HEK293 (cell line): Measurements from ENCODE around the gene RPL29.

Experiments
- CTCF ChIA-PET: fragments of 350-600 bp; formaldehyde crosslinking; extraction: SDS; loops from one replicate; lab custom pipeline; 2021; ENCODE audit warnings: antibody characterized with exemption; lab: Yijun Ruan, JAX
- POLR2A ChIA-PET: fragments of 300-600 bp; formaldehyde crosslinking; extraction: SDS; loops from one replicate; lab custom pipeline; 2020; ENCODE audit warnings: antibody characterized with exemption, inconsistent platforms; lab: Yijun Ruan, JAX
- H3K27ac ChIP-seq: fragments of 200-500 bp; sonication (Bioruptor generic); 2 replicates; pipeline ENCODE4 v1.5.1; 2014; ENCODE audit warnings: low read depth, low read length, control low read depth, inconsistent platforms; ENCODE audit errors: extremely low read depth
- H3K36me3 ChIP-seq, 2 experiments: fragments of 200-500 bp in 1 of 2; sonication (Bioruptor generic) in 1 of 2; 1 replicate in 1 of 2; 2 replicates in 1 of 2; pipeline ENCODE4 v1.5.1; 2014 to 2017; ENCODE audit warnings: inconsistent platforms in 2 of 2, low read length in 2 of 2; ENCODE audit not compliant: control insufficient read depth in 2 of 2, insufficient read depth in 1 of 2
- H3K4me1 ChIP-seq: fragments of 200-500 bp; sonication (Bioruptor generic); 2 replicates; pipeline ENCODE4 v1.5.1; 2014; ENCODE audit warnings: mild to moderate bottlenecking, low read length, inconsistent platforms; ENCODE audit not compliant: control insufficient read depth, insufficient read depth
- H3K4me3 ChIP-seq: 2 replicates; pipeline ENCODE4 v1.5.1; 2011; ENCODE audit warnings: low read depth, mild to moderate bottlenecking, control low read depth, low read length, moderate library complexity
- H3K9me3 ChIP-seq: fragments of 200-500 bp; sonication (Bioruptor generic); 2 replicates; pipeline ENCODE4 v1.5.1; 2014; ENCODE audit warnings: low read depth, low read length, inconsistent platforms; ENCODE audit not compliant: control insufficient read depth, insufficient read depth
- KLF1 ChIP-seq: fragments of 450-650 bp; formaldehyde crosslinking; IDR thresholded peaks from 2 replicates; pipeline ENCODE4 v1.5.1; 2016; ENCODE audit warnings: missing biosample characterization, missing genetic modification characterization
- KLF10 ChIP-seq: fragments of 450-650 bp; IDR thresholded peaks from 2 replicates; pipeline ENCODE4 v1.5.1; 2018; ENCODE audit warnings: missing biosample characterization, mild to moderate bottlenecking, missing genetic modification characterization
- MZF1 ChIP-seq: fragments of 450-650 bp; formaldehyde crosslinking; IDR thresholded peaks from 2 replicates; pipeline ENCODE4 v1.5.1; 2017; ENCODE audit warnings: missing biosample characterization, missing genetic modification characterization, borderline replicate concordance
- OVOL3 ChIP-seq: fragments of 450-650 bp; formaldehyde crosslinking; IDR thresholded peaks from 2 replicates; pipeline ENCODE4 v1.5.1; 2016; ENCODE audit warnings: missing biosample characterization, missing genetic modification characterization
- PRDM2 ChIP-seq: fragments of 450-650 bp; formaldehyde crosslinking; IDR thresholded peaks from 2 replicates; pipeline ENCODE4 v1.5.1; 2016; ENCODE audit warnings: missing biosample characterization, missing genetic modification characterization, borderline replicate concordance
- YY2 ChIP-seq: fragments of 450-650 bp; formaldehyde crosslinking; IDR thresholded peaks from 2 replicates; pipeline ENCODE4 v1.5.1; 2016; ENCODE audit warnings: missing biosample characterization, missing genetic modification characterization
- ZBTB26 ChIP-seq: fragments of 450-650 bp; formaldehyde crosslinking; optimal IDR thresholded peaks from 2 replicates; pipeline ENCODE3; 2016; ENCODE audit warnings: missing biosample characterization, mild to moderate bottlenecking, missing genetic modification characterization
- ZFP69B ChIP-seq: fragments of 450-650 bp; formaldehyde crosslinking; IDR thresholded peaks from 2 replicates; pipeline ENCODE4 v1.5.1; 2016; ENCODE audit warnings: missing biosample characterization, missing genetic modification characterization
- ZNF112 ChIP-seq: fragments of 450-650 bp; formaldehyde crosslinking; IDR thresholded peaks from 2 replicates; pipeline ENCODE4 v1.5.0; 2017; ENCODE audit warnings: missing biosample characterization, missing genetic modification characterization
- ZNF121 ChIP-seq: fragments of 450-650 bp; formaldehyde crosslinking; IDR thresholded peaks from 2 replicates; pipeline ENCODE4 v1.5.1; 2016; ENCODE audit warnings: missing biosample characterization, missing genetic modification characterization
- ZNF248 ChIP-seq: fragments of 450-650 bp; formaldehyde crosslinking; IDR thresholded peaks from 2 replicates; pipeline ENCODE4 v1.5.1; 2017; ENCODE audit warnings: missing biosample characterization, missing genetic modification characterization
- ZNF266 ChIP-seq: fragments of 450-650 bp; formaldehyde crosslinking; IDR thresholded peaks from 2 replicates; pipeline ENCODE4 v1.5.1; 2016; ENCODE audit warnings: missing biosample characterization, missing genetic modification characterization, low read depth
- ZNF510 ChIP-seq: fragments of 450-650 bp; formaldehyde crosslinking; IDR thresholded peaks from 2 replicates; pipeline ENCODE4 v1.5.1; 2018; ENCODE audit warnings: mild to moderate bottlenecking, missing genetic modification characterization, missing biosample characterization; ENCODE audit not compliant: insufficient replicate concordance
- ZNF560 ChIP-seq: fragments of 450-650 bp; formaldehyde crosslinking; IDR thresholded peaks from 2 replicates; pipeline ENCODE4 v1.5.1; 2017; ENCODE audit warnings: missing biosample characterization, missing genetic modification characterization, borderline replicate concordance
- ZNF600 ChIP-seq: fragments of 450-650 bp; formaldehyde crosslinking; IDR thresholded peaks from 2 replicates; pipeline ENCODE4 v1.5.1; 2016; ENCODE audit warnings: missing biosample characterization, missing genetic modification characterization
- ZNF660 ChIP-seq: fragments of 450-650 bp; IDR thresholded peaks from 2 replicates; pipeline ENCODE4 v1.5.1; 2018; ENCODE audit warnings: missing biosample characterization, mild to moderate bottlenecking, missing genetic modification characterization
- ZNF677 ChIP-seq: fragments of 450-650 bp; IDR thresholded peaks from 2 replicates; pipeline ENCODE4 v1.5.0; 2018; ENCODE audit warnings: missing biosample characterization, mild to moderate bottlenecking, missing genetic modification characterization, moderate library complexity
- ZNF830 ChIP-seq: fragments of 450-650 bp; IDR thresholded peaks from 2 replicates; pipeline ENCODE4 v1.5.0; 2018; ENCODE audit warnings: missing biosample characterization, missing genetic modification characterization, low read depth, mild to moderate bottlenecking, moderate library complexity
- ZNF837 ChIP-seq: fragments of 450-650 bp; formaldehyde crosslinking; IDR thresholded peaks from 2 replicates; pipeline ENCODE4 v1.5.1; 2016; ENCODE audit warnings: missing biosample characterization, missing genetic modification characterization

Gene RPL29

GRCh38 chr3:51961011-51961410 lies 34.7 kb downstream of the RPL29 start (continued):
- TF ChIP-seq ZNF660 (tag by site-specific recombination) = no peak

GRCh38 chr3:51960386-51960785 lies 35.3 kb downstream of the RPL29 start:
- CTCF ChIA-PET = interaction anchor here (1.3 kb wide), 1 partner anchor 13 kb away, joined by 4 read pairs; the partner anchor contains the start of gene ABHD14B
- Histone ChIP-seq H3K4me1 (no peaks in the 10 kb centered on the region), H3K9me3 (no peaks in the 10 kb centered on the region), H3K4me3 (no peak overlapping the region), H3K27ac (no peak overlapping the region), H3K36me3 (peaks cover 0 to 35% of the 10 kb centered on the region in 2 experiments; a peak in 1 of 3 replicates)
- TF ChIP-seq OVOL3 (tag by site-specific recombination) = no peak
- TF ChIP-seq ZFP69B (tag by site-specific recombination) = no peak
- no peak for TF ChIP-seq ZNF266
- no peak for TF ChIP-seq MZF1 (tag by site-specific recombination)
- TF ChIP-seq ZNF600 (tag by site-specific recombination) = no peak
- TF ChIP-seq ZNF677 = no peak
- TF ChIP-seq ZBTB26 (tag by site-specific recombination) = no peak
- no peak for TF ChIP-seq ZNF837 (tag by site-specific recombination)
- TF ChIP-seq ZNF560 (tag by site-specific recombination) = no peak
- TF ChIP-seq ZNF112 (tag by site-specific recombination) = no peak
- TF ChIP-seq ZNF830 (tag by site-specific recombination) = no peak
- TF ChIP-seq KLF10 (tag by site-specific recombination) = no peak
- TF ChIP-seq KLF1 (tag by site-specific recombination) = no peak
- TF ChIP-seq ZNF248 (tag by site-specific recombination) = no peak
- no peak for TF ChIP-seq PRDM2 (tag by site-specific recombination)
- POLR2A ChIA-PET = no interaction called here

GRCh38 chr3:51959651-51960050 lies 36.0 kb downstream of the RPL29 start:
- TF ChIP-seq YY2 (tag by site-specific recombination) (no peak), ZNF510 (tag by site-specific recombination) (no peak), ZNF121 (tag by site-specific recombination) (no peak)
- no peak overlapping the region for H3K27ac ChIP-seq
- no peaks in the 10 kb centered on the region for H3K4me1 ChIP-seq
- peaks cover 0 to 35% of the 10 kb centered on the region in 2 experiments; a peak in 1 of 3 replicates for H3K36me3 ChIP-seq
- CTCF ChIA-PET = interaction anchor here (1.3 to 1.4 kb wide), 2 partner anchors 14 to 18 kb away, joined by 4 read pairs; partner anchors contain the start of genes ABHD14B and RRP9
- H3K4me3 ChIP-seq = no peak overlapping the region
- H3K9me3 ChIP-seq = no peaks in the 10 kb centered on the region
- POLR2A ChIA-PET = no interaction called here
